GM12891 (cell line): ENCODE results near the gene CACNB4.

Experiments
- PAX5 ChIP-seq: IDR thresholded peaks from 2 replicates; pipeline ENCODE4 v1.6.1; 2011; ENCODE audit warnings: low read length, moderate library complexity, mild to moderate bottlenecking; ENCODE audit not compliant: insufficient read depth, severe bottlenecking
- POLR2A ChIP-seq: IDR thresholded peaks from 2 replicates; pipeline ENCODE4 v1.6.1; 2011; ENCODE audit warnings: low read depth, low read length, control low read depth
- POLR2AphosphoS5 ChIP-seq: IDR thresholded peaks from 2 replicates; pipeline ENCODE4 v1.6.1; 2011; ENCODE audit warnings: low read depth, low read length, control low read depth
- POU2F2 ChIP-seq: IDR thresholded peaks from 2 replicates; pipeline ENCODE4 v1.6.1; 2011; ENCODE audit warnings: low read depth, mild to moderate bottlenecking, control low read depth, low read length, moderate library complexity
- SPI1 ChIP-seq: IDR thresholded peaks from 2 replicates; pipeline ENCODE4 v1.6.1; 2011; ENCODE audit warnings: low read depth, low read length, control low read depth
- TAF1 ChIP-seq: IDR thresholded peaks from 2 replicates; pipeline ENCODE4 v1.6.1; 2011; ENCODE audit warnings: low read depth, low read length, control low read depth

GRCh38 chr2:152061383-152061782 lies 37.5 kb downstream of the CACNB4 start:
- no peak for TF ChIP-seq POLR2A
- TF ChIP-seq POLR2AphosphoS5 = no peak
- TF ChIP-seq SPI1 = no peak
- TF ChIP-seq PAX5 = no peak
- TF ChIP-seq TAF1 = no peak
- no peak for TF ChIP-seq POU2F2
